Coronary artery (tissue), 2 donors: ENCODE data around the gene PCSK4.
"Not testable (repeated sequence)": the region's sequence is repeated elsewhere in the genome, so short reads cannot be mapped to it uniquely, and the experiment has no call there.

Experiments used
- DNase-seq: peaks from one replicate; pipeline ENCODE4 v3.0.0-alpha.2; 2017; ENCODE audit warnings: low spot score
- H3K27ac ChIP-seq, 2 donors: fragments of 200-600 bp; sonication (generic); one replicate each; pipeline ENCODE4 v1.5.1; 2016 to 2019
- H3K4me3 ChIP-seq: fragments of 200-600 bp; sonication (generic); 2 replicates; pipeline ENCODE4 v1.5.1; 2016; ENCODE audit warnings: mild to moderate bottlenecking, moderate library complexity
- CTCF ChIP-seq: fragments of 200-600 bp; sonication (generic); IDR thresholded peaks from one replicate; pipeline ENCODE4 v1.5.1; 2019; ENCODE audit warnings: antibody characterized with exemption

Gene PCSK4

GRCh38 chr19:1440418-1440801 is 49.7 kb downstream of the PCSK4 start:
- no peak for DNase-seq
- Histone ChIP-seq H3K27ac (no peak overlapping the region), H3K4me3 (peak overlapping the region; percentile 87)
- TF ChIP-seq CTCF, result no peak

GRCh38 chr19:1439525-1440417 is 50.4 kb downstream of the PCSK4 start:
- peak overlapping the region in 1 of 2 donors; percentile 83 for H3K27ac ChIP-seq
- not testable (repeated sequence) for DNase-seq
- peak overlapping the region; percentile 87 for H3K4me3 ChIP-seq

- no peak for DNase-seq
- Histone ChIP-seq H3K27ac (peak overlapping the region; percentile 83 to 86), H3K4me3 (peak overlapping the region; percentile 87)
- TF ChIP-seq CTCF, result no peak
Observed at GRCh38 chr19:1438933-1439354, 51.2 kb downstream of the PCSK4 start.

GRCh38 chr19:1438035-1438932 is 51.9 kb downstream of the PCSK4 start, which contains the start of gene RPS15:
TSS of gene RPS15 (plus strand) at chr19:1438396. CDS start at chr19:1438426, 30 bp downstream.
- Histone ChIP-seq H3K4me3 (peak within 1 kb of the TSS; percentile 87), H3K27ac (peak within 1 kb of the TSS; percentile 83 to 86)
- DNase-seq, result peak; percentile 95
- TF ChIP-seq CTCF, result peak; percentile 90

GRCh38 chr19:1437609-1438008 is 52.5 kb downstream of the PCSK4 start:
- no peak for DNase-seq
- no peak for TF ChIP-seq CTCF
- Histone ChIP-seq H3K4me3 (peak overlapping the region; percentile 87), H3K27ac (no peak overlapping the region)

- no peak for DNase-seq
- no peak overlapping the region for H3K27ac ChIP-seq
- no peak overlapping the region for H3K4me3 ChIP-seq
- TF ChIP-seq CTCF, result no peak
Observed at GRCh38 chr19:1435378-1435989, 54.7 kb downstream of the PCSK4 start.

- Histone ChIP-seq H3K4me3 (no peak overlapping the region), H3K27ac (no peak overlapping the region)
- TF ChIP-seq CTCF, result no peak
- no peak for DNase-seq
Observed at GRCh38 chr19:1434577-1435060, 55.5 kb downstream of the PCSK4 start.
